Stimulated activated effector memory CD8-positive, alpha-beta T cell treated with anti-CD3 and anti-CD28 coated beads, Interleukin-12 subunit alpha, Interleukin-12 subunit beta, amount 100 ng/mL, for 72 hours (primary cell): ENCODE data around the gene URB1.
"Not testable (repeated sequence)": the region's sequence is repeated elsewhere in the genome, so short reads cannot be mapped to it uniquely, and the experiment has no call there.

Experiments
- ATAC-seq: fragments of 150-1000 bp; cut with Tn5 transposase; 2 replicates; pipeline ENCODE4 v1.10.0; 2021
- DNase-seq, 2 donors: peaks; one replicate each; pipeline ENCODE4 v3.0.0; 2021 to 2022; ENCODE audit warnings: low spot score in 2 of 2
- H3K27ac Mint-ChIP-seq: one replicate; pipeline ENCODE4 v1.8.0; 2022; ENCODE audit warnings: mild to moderate bottlenecking, mixed read lengths
- H3K36me3 Mint-ChIP-seq: one replicate; pipeline ENCODE4 v1.8.0; 2022; ENCODE audit warnings: mild to moderate bottlenecking, mixed read lengths
- H3K4me1 Mint-ChIP-seq: one replicate; pipeline ENCODE4 v1.8.0; 2022; ENCODE audit warnings: mixed read lengths
- H3K4me3 Mint-ChIP-seq: one replicate; pipeline ENCODE4 v1.8.0; 2022; ENCODE audit warnings: mild to moderate bottlenecking, mixed read lengths
- H3K9me3 Mint-ChIP-seq: one replicate; pipeline ENCODE4 v1.8.0; 2022; ENCODE audit warnings: mixed read lengths

Gene URB1

GRCh38 chr21:32285476-32285875, 107.3 kb downstream of the URB1 start:
- Mint-ChIP-seq H3K36me3 (no peaks in the 10 kb centered on the region), H3K4me1 (peaks cover 2% of the 10 kb centered on the region), H3K27ac (peak overlapping the region; percentile 88), H3K4me3 (no peak overlapping the region), H3K9me3 (no peaks in the 10 kb centered on the region)
- DNase-seq = no peak
- ATAC-seq = no peak

GRCh38 chr21:32282992-32283391, 109.8 kb downstream of the URB1 start:
- DNase-seq = no peak
- Mint-ChIP-seq H3K4me1 (peaks cover 26% of the 10 kb centered on the region), H3K36me3 (peaks cover 14% of the 10 kb centered on the region), H3K27ac (no peak overlapping the region), H3K9me3 (no peaks in the 10 kb centered on the region), H3K4me3 (no peak overlapping the region)
- no peak for ATAC-seq

GRCh38 chr21:32281531-32281930, 111.3 kb downstream of the URB1 start:
- no peak overlapping the region for H3K27ac Mint-ChIP-seq
- H3K36me3 Mint-ChIP-seq = peaks cover 14% of the 10 kb centered on the region
- ATAC-seq (no peak), DNase-seq (no peak)
- peaks cover 28% of the 10 kb centered on the region for H3K4me1 Mint-ChIP-seq
- H3K4me3 Mint-ChIP-seq = no peak overlapping the region
- no peaks in the 10 kb centered on the region for H3K9me3 Mint-ChIP-seq

GRCh38 chr21:32279377-32279680, 113.5 kb downstream of the URB1 start:
- Mint-ChIP-seq H3K36me3 (peaks cover 31% of the 10 kb centered on the region), H3K9me3 (no peaks in the 10 kb centered on the region), H3K4me1 (peaks cover 36% of the 10 kb centered on the region), H3K4me3 (peak overlapping the region; percentile 98), H3K27ac (peak overlapping the region; percentile 98)
- ATAC-seq = no peak
- DNase-seq = no peak

- peak; percentile 98 to 99 for DNase-seq
- H3K4me3 Mint-ChIP-seq = peak within 1 kb of the TSS; percentile 98
Measured at GRCh38 chr21:32278518-32279376, 114.1 kb downstream of the URB1 start, which contains the start of gene MIS18A. MIS18A (minus strand) TSS chr21:32279049; CDS start chr21:32279014, 35 bp downstream.

GRCh38 chr21:32278103-32278502, 114.7 kb downstream of the URB1 start:
- H3K27ac Mint-ChIP-seq = peak overlapping the region; percentile 98
- DNase-seq (no peak), ATAC-seq (no peak)
- peaks cover 36% of the 10 kb centered on the region for H3K4me1 Mint-ChIP-seq
- H3K9me3 Mint-ChIP-seq = no peaks in the 10 kb centered on the region
- peaks cover 44% of the 10 kb centered on the region for H3K36me3 Mint-ChIP-seq
- H3K4me3 Mint-ChIP-seq = peak overlapping the region; percentile 98

More at GRCh38 chr21:32278518-32279376, 114.1 kb downstream of the URB1 start, which contains the start of gene MIS18A:
- peak; percentile 91 for ATAC-seq
- peaks cover 36% of the 10 kb centered on the region for H3K4me1 Mint-ChIP-seq
- H3K9me3 Mint-ChIP-seq = no peaks in the 10 kb centered on the region
- H3K36me3 Mint-ChIP-seq = peaks cover 37% of the 10 kb centered on the region
- peak within 1 kb of the TSS; percentile 98 for H3K27ac Mint-ChIP-seq

- H3K27ac Mint-ChIP-seq = no peak overlapping the region
Measured at GRCh38 chr21:32276671-32277070, 116.1 kb downstream of the URB1 start.

GRCh38 chr21:32270748-32271147, 122.1 kb downstream of the URB1 start:
- H3K4me1 Mint-ChIP-seq = peaks cover 4% of the 10 kb centered on the region
- peaks cover 71% of the 10 kb centered on the region for H3K36me3 Mint-ChIP-seq
- no peak for DNase-seq
- H3K4me3 Mint-ChIP-seq = no peak overlapping the region
- H3K9me3 Mint-ChIP-seq = no peaks in the 10 kb centered on the region
- no peak overlapping the region for H3K27ac Mint-ChIP-seq
- ATAC-seq = no peak

More at GRCh38 chr21:32276671-32277070, 116.1 kb downstream of the URB1 start:
- DNase-seq (no peak), ATAC-seq (no peak)
- Mint-ChIP-seq H3K4me3 (no peak overlapping the region), H3K36me3 (peaks cover 56% of the 10 kb centered on the region), H3K9me3 (no peaks in the 10 kb centered on the region), H3K4me1 (peaks cover 36% of the 10 kb centered on the region)

GRCh38 chr21:32265321-32265720, 127.5 kb downstream of the URB1 start:
- H3K4me1 Mint-ChIP-seq, ATAC-seq, DNase-seq, H3K4me3 Mint-ChIP-seq, H3K27ac Mint-ChIP-seq, H3K9me3 Mint-ChIP-seq: not testable (repeated sequence)
- H3K36me3 Mint-ChIP-seq = peaks cover 25% of the 10 kb centered on the region

- Mint-ChIP-seq H3K9me3 (no peaks in the 10 kb centered on the region), H3K27ac (no peak overlapping the region), H3K4me1 (no peaks in the 10 kb centered on the region), H3K4me3 (no peak overlapping the region), H3K36me3 (no peaks in the 10 kb centered on the region)
- ATAC-seq = no peak
- DNase-seq = no peak
Measured at GRCh38 chr21:32261929-32262328, 130.9 kb downstream of the URB1 start.
